H1 (cell line): ENCODE data around the gene RNASEL. TPM values are rescaled to one million over a fixed set of nuclear protein-coding genes. Genes with fewer than 3 reads are reported as not detected.
"Not testable (repeated sequence)": the region's sequence is repeated elsewhere in the genome, so short reads cannot be mapped to it uniquely, and the experiment has no call there.

Experiments used
- CTCF ChIA-PET: fragments of 300-600 bp; sonication (Branson Sonifier 250); formaldehyde crosslinking; loops from one replicate; lab custom pipeline; 2021; ENCODE audit not compliant: partially characterized antibody; lab: Charles Lee
- POLR2A ChIA-PET: fragments of 300-600 bp; sonication (Branson Sonifier 250); formaldehyde crosslinking; loops from one replicate; lab custom pipeline; 2021; ENCODE audit warnings: inconsistent platforms; ENCODE audit not compliant: partially characterized antibody; lab: Charles Lee
- DNase-seq, 2 experiments: peaks; one replicate each; pipeline versions ENCODE4 v3.0.0 to v3.0.0-alpha.2; 2010 to 2022; ENCODE audit warnings: low spot score in 2 of 2, low read depth in 1 of 2, mixed read lengths in 1 of 2
- FAIRE-seq: peaks from 2 replicates; lab custom pipeline; 2011; peaks lifted over from hg19 to GRCh38; lab: Jason Lieb, UNC
- H2AFZ ChIP-seq: 2 replicates; pipeline ENCODE4 v1.8.1; 2012; ENCODE audit warnings: low read length, inconsistent platforms
- H2AK5ac ChIP-seq: 2 replicates; pipeline ENCODE4 v1.6.1; 2013; ENCODE audit warnings: low read depth, low read length
- H2BK120ac ChIP-seq: replicated peaks from 2 replicates; pipeline ENCODE3; 2013; ENCODE audit warnings: low read depth, low read length, inconsistent platforms
- H2BK12ac ChIP-seq: 2 replicates; pipeline ENCODE4 v1.6.1; 2013; ENCODE audit warnings: low read depth, low read length
- H2BK15ac ChIP-seq: 2 replicates; pipeline ENCODE4 v1.6.1; 2013; ENCODE audit warnings: low read length
- H2BK20ac ChIP-seq: 2 replicates; pipeline ENCODE4 v1.6.1; 2013; ENCODE audit warnings: low read length
- H2BK5ac ChIP-seq: 2 replicates; pipeline ENCODE4 v1.6.1; 2013; ENCODE audit warnings: low read depth, low read length
- H3K14ac ChIP-seq: 2 replicates; pipeline ENCODE4 v1.6.1; 2013; ENCODE audit warnings: inconsistent platforms; ENCODE audit not compliant: insufficient read length
- H3K18ac ChIP-seq: 2 replicates; pipeline ENCODE4 v1.6.1; 2013; ENCODE audit warnings: low read length; ENCODE audit errors: extremely low read depth
- H3K23ac ChIP-seq: 2 replicates; pipeline ENCODE4 v1.6.1; 2013; ENCODE audit warnings: inconsistent platforms; ENCODE audit not compliant: insufficient read length
- H3K23me2 ChIP-seq: 2 replicates; pipeline ENCODE4 v1.6.1; 2013; ENCODE audit warnings: low read depth, low read length
- H3K27ac ChIP-seq: 2 replicates; pipeline ENCODE4 v1.6.1; 2011; ENCODE audit warnings: low read depth, low read length, inconsistent platforms
- H3K27me3 ChIP-seq, 4 experiments: replicated peaks in 1 of 4; 1 replicate in 1 of 4; 2 replicates in 3 of 4; pipeline versions ENCODE4 v1.6.1 to v1.8.1; 2011 to 2013; ENCODE audit warnings: low read length in 3 of 4, mild to moderate bottlenecking in 3 of 4, inconsistent platforms in 2 of 4, mixed read lengths in 2 of 4, moderate library complexity in 1 of 4; ENCODE audit not compliant: control insufficient read depth in 3 of 4, insufficient read depth in 3 of 4; ENCODE audit errors: extremely low read depth in 1 of 4
- H3K36me3 ChIP-seq, 4 experiments: 2 replicates each; pipeline versions ENCODE4 v1.6.1 to v1.8.1; 2011 to 2013; ENCODE audit warnings: mild to moderate bottlenecking in 4 of 4, low read length in 3 of 4, moderate library complexity in 2 of 4, control low read depth in 1 of 4, inconsistent platforms in 1 of 4; ENCODE audit not compliant: insufficient read depth in 4 of 4, control insufficient read depth in 2 of 4
- H3K4ac ChIP-seq: replicated peaks from 2 replicates; pipeline ENCODE3; 2013; ENCODE audit warnings: low read length, low read depth, mixed read lengths, inconsistent platforms; ENCODE audit not compliant: insufficient read length
- H3K4me1 ChIP-seq, 4 experiments: replicated peaks in 1 of 4; 1 replicate in 1 of 4; 2 replicates in 3 of 4; pipeline versions ENCODE4 v1.6.1 to v1.8.1; 2011 to 2013; ENCODE audit warnings: low read length in 3 of 4, inconsistent platforms in 2 of 4, mixed read lengths in 1 of 4; ENCODE audit not compliant: insufficient read depth in 4 of 4, control insufficient read depth in 3 of 4
- H3K4me2 ChIP-seq, 2 experiments: 2 replicates each; pipeline versions ENCODE4 v1.6.1 to v1.8.1; 2011 to 2013; ENCODE audit warnings: low read depth in 2 of 2, low read length in 2 of 2, control low read depth in 1 of 2, inconsistent platforms in 1 of 2, mild to moderate bottlenecking in 1 of 2; ENCODE audit not compliant: insufficient read depth in 1 of 2
- H3K4me3 ChIP-seq, 4 experiments: fragments of 200-600, 300-600 bp in 1 of 4; sonication (generic), shearing (Covaris generic), sonication (Bioruptor Twin) in 1 of 4; 2 replicates each; pipeline versions ENCODE4 v1.5.1 to v1.8.1; 2011 to 2016; ENCODE audit warnings: low read length in 4 of 4, low read depth in 3 of 4, control low read depth in 2 of 4, inconsistent platforms in 2 of 4, mild to moderate bottlenecking in 2 of 4, mixed read lengths in 1 of 4, moderate library complexity in 1 of 4; ENCODE audit not compliant: insufficient read depth in 2 of 4; ENCODE audit errors: extremely low read depth in 1 of 4
- H3K56ac ChIP-seq: replicated peaks from 2 replicates; pipeline ENCODE3; 2013; ENCODE audit warnings: low read depth, mild to moderate bottlenecking, mixed read lengths, low read length, inconsistent platforms; ENCODE audit not compliant: insufficient read length
- H3K79me1 ChIP-seq: 2 replicates; pipeline ENCODE4 v1.6.1; 2013; ENCODE audit warnings: low read depth, low read length, control low read depth
- H3K79me2 ChIP-seq, 2 experiments: 2 replicates each; pipeline versions ENCODE4 v1.6.1 to v1.8.1; 2012 to 2013; ENCODE audit warnings: low read length in 2 of 2, mild to moderate bottlenecking in 2 of 2, inconsistent platforms in 1 of 2; ENCODE audit not compliant: insufficient read depth in 2 of 2, control insufficient read depth in 1 of 2
- H3K9ac ChIP-seq, 4 experiments: replicated peaks in 1 of 4; 1 replicate in 1 of 4; 2 replicates in 3 of 4; pipeline versions ENCODE4 v1.6.1 to v1.8.1; 2011 to 2013; ENCODE audit warnings: low read depth in 3 of 4, low read length in 3 of 4, control low read depth in 2 of 4, mild to moderate bottlenecking in 2 of 4, moderate library complexity in 2 of 4, inconsistent platforms in 1 of 4; ENCODE audit errors: extremely low read depth in 1 of 4
- H3K9me3 ChIP-seq, 2 experiments: 2 replicates each; pipeline versions ENCODE4 v1.6.1 to v1.8.1; 2012 to 2013; ENCODE audit warnings: mild to moderate bottlenecking in 2 of 2, moderate library complexity in 2 of 2, control low read depth in 1 of 2, inconsistent platforms in 1 of 2, low read depth in 1 of 2, low read length in 1 of 2, mixed read lengths in 1 of 2; ENCODE audit not compliant: insufficient read depth in 2 of 2
- H4K20me1 ChIP-seq, 2 experiments: replicated peaks in 1 of 2; 2 replicates each; pipeline versions ENCODE3 to v1.8.1; 2011 to 2013; ENCODE audit warnings: inconsistent platforms in 2 of 2, low read length in 2 of 2, mild to moderate bottlenecking in 1 of 2; ENCODE audit not compliant: insufficient read depth in 2 of 2, control insufficient read depth in 1 of 2
- H4K5ac ChIP-seq: 2 replicates; pipeline ENCODE4 v1.6.1; 2013; ENCODE audit warnings: low read length, low read depth, mixed read lengths, inconsistent platforms; ENCODE audit not compliant: insufficient read length
- H4K8ac ChIP-seq: 2 replicates; pipeline ENCODE4 v1.8.0; 2013; ENCODE audit warnings: mild to moderate bottlenecking, moderate library complexity, low read length, inconsistent platforms; ENCODE audit not compliant: insufficient read depth; ENCODE audit errors: extremely low read depth
- H4K91ac ChIP-seq: replicated peaks from 2 replicates; pipeline ENCODE3; 2013; ENCODE audit warnings: low read length, mixed read lengths, inconsistent platforms; ENCODE audit not compliant: insufficient read length
- WGBS, 2 experiments: shearing (Covaris generic) in 1 of 2; methylation state at CpG; one replicate each; pipeline versions ENCODE4 v1.1.6 to v1.1.7; 2013 to 2015; ENCODE audit warnings: low lambda C conversion rate in 2 of 2, mixed read lengths in 2 of 2, inconsistent platforms in 1 of 2, low coverage in 1 of 2, missing lambda C conversion rate in 1 of 2; ENCODE audit not compliant: insufficient replicate concordance in 2 of 2, insufficient coverage in 1 of 2, insufficient read length in 1 of 2; ENCODE audit errors: extremely low coverage in 1 of 2, missing lambda C conversion rate in 1 of 2; 5-methylcytosine and 5-hydroxymethylcytosine counted together
- polyA plus RNA-seq, 7 experiments: library from polyadenylated mRNA; depleted of rRNA in 3 of 7; stranded (reverse) in 5 of 7; unstranded in 2 of 7; fragments of >200 nt in 5 of 7; fragments of 200-250 nt in 2 of 7; gene quantifications; 1 replicate in 5 of 7; 2 replicates in 1 of 7; 4 replicates in 1 of 7; pipeline versions ENCODE4 v1.2.1 to v1.2.3, GENCODE V29; 2011 to 2013; ENCODE audit warnings: missing spikeins in 2 of 7, mixed read lengths in 2 of 7
- total RNA-seq: library from RNA; stranded (reverse); fragmentation: NEBNext Ultra II Directional; extraction: Animal tissue kit (Norgen Biotek cat#: 25700); gene quantifications from 2 replicates; pipeline ENCODE4 v1.2.1, GENCODE V29; 2021

Gene RNASEL
- total and polyA plus RNA-seq, 2 of the 8 experiments (the other 6 are each of a cell fraction or from before 2014, with no cell fraction given) = 0.39 to 0.78 TPM

DNA sequence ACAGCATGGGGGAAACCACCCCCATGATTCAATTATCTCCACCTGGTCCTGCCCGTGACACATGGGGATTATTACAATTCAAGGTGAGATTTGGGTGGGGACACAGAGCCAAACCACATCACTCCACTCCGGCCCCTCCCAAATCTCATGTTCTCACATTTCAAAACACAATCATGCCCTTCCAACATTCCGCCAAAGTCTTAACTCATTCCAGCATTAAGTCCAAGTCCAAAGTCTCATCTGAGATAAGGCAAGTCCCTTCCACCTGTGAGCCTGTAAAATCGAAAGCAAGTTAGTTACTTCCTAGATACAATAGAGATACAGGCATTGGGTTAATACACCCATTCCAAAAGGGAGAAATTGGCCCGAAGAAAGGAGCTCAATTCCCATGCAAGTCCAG is 60.9 kb downstream of the RNASEL start:
- not testable (repeated sequence) for FAIRE-seq

More for the DNA sequence above, 60.9 kb downstream of the RNASEL start:
- H3K18ac ChIP-seq, POLR2A ChIA-PET, H4K20me1 ChIP-seq, H3K9ac ChIP-seq, H3K27me3 ChIP-seq, H2BK120ac ChIP-seq, H3K23me2 ChIP-seq, H4K91ac ChIP-seq, H3K36me3 ChIP-seq, H2AK5ac ChIP-seq, H2BK15ac ChIP-seq, H2BK12ac ChIP-seq, H4K8ac ChIP-seq, H3K4me3 ChIP-seq, H3K79me1 ChIP-seq, DNase-seq, H3K23ac ChIP-seq, H2BK5ac ChIP-seq, H2BK20ac ChIP-seq, H3K4me2 ChIP-seq, H4K5ac ChIP-seq, H3K14ac ChIP-seq, H3K56ac ChIP-seq, H3K27ac ChIP-seq, H2AFZ ChIP-seq, H3K9me3 ChIP-seq, H3K79me2 ChIP-seq, H3K4me1 ChIP-seq, H3K4ac ChIP-seq: not testable (repeated sequence)
- CTCF ChIA-PET = interaction anchor here (0.9 kb wide), 1 partner anchor 15 kb away, joined by 3 read pairs; no protein-coding TSS in a partner anchor
- WGBS, 2 experiments = 89% methylated on average over 5 of the region's 5 CpGs; no CpG with 5 or more reads in 1 of the 2 experiments
